Fibroblast of lung (primary cell): Measurements from ENCODE around the gene ATP6V0E1. TPM values are rescaled to one million over a fixed set of nuclear protein-coding genes. Genes with fewer than 3 reads are reported as not detected.

Experiments
- DNase-seq, 2 donors: peaks; one replicate each; pipeline versions ENCODE4 v3.0.0 to v3.0.0-alpha.2; 2010; ENCODE audit warnings: low read depth in 2 of 2
- H2AFZ ChIP-seq: 2 replicates; pipeline ENCODE4 v1.5.1; 2012; ENCODE audit warnings: low read length, control low read depth, inconsistent platforms
- H3K27ac ChIP-seq: 2 replicates; pipeline ENCODE4 v1.5.1; 2011; ENCODE audit warnings: low read length, control low read depth; ENCODE audit not compliant: insufficient read depth
- H3K27me3 ChIP-seq: 2 replicates; pipeline ENCODE4 v1.5.1; 2011; ENCODE audit warnings: mild to moderate bottlenecking, low read length; ENCODE audit not compliant: control insufficient read depth, insufficient read depth
- H3K36me3 ChIP-seq: 2 replicates; pipeline ENCODE4 v1.5.1; 2011; ENCODE audit warnings: low read length; ENCODE audit not compliant: control insufficient read depth, insufficient read depth
- H3K4me1 ChIP-seq: 2 replicates; pipeline ENCODE4 v1.5.1; 2011; ENCODE audit warnings: low read length; ENCODE audit not compliant: control insufficient read depth, insufficient read depth; ENCODE audit errors: extremely low read depth
- H3K4me2 ChIP-seq: 2 replicates; pipeline ENCODE4 v1.5.1; 2011; ENCODE audit warnings: low read length, control low read depth; ENCODE audit not compliant: insufficient read depth; ENCODE audit errors: extremely low read depth
- H3K4me3 ChIP-seq, 4 experiments: fragments of 200-600 bp in 1 of 4; sonication (generic) in 1 of 4; replicated peaks in 1 of 4; 2 replicates each; pipeline ENCODE4 v1.5.1; 2011 to 2016; ENCODE audit warnings: low read length in 4 of 4, low read depth in 3 of 4, mild to moderate bottlenecking in 3 of 4, control low read depth in 2 of 4, inconsistent platforms in 1 of 4, mixed read lengths in 1 of 4; ENCODE audit not compliant: insufficient read depth in 1 of 4; ENCODE audit errors: control extremely low read depth in 1 of 4
- H3K79me2 ChIP-seq: 2 replicates; pipeline ENCODE4 v1.5.1; 2012; ENCODE audit warnings: mild to moderate bottlenecking, low read length, inconsistent platforms; ENCODE audit not compliant: control insufficient read depth, insufficient read depth
- H3K9ac ChIP-seq: 2 replicates; pipeline ENCODE4 v1.5.1; 2011; ENCODE audit warnings: mild to moderate bottlenecking, low read length, control low read depth; ENCODE audit not compliant: insufficient read depth
- H3K9me3 ChIP-seq: 2 replicates; pipeline ENCODE4 v1.5.1; 2012; ENCODE audit warnings: low read depth, low read length; ENCODE audit not compliant: control insufficient read depth, insufficient read depth
- H4K20me1 ChIP-seq: 2 replicates; pipeline ENCODE4 v1.5.1; 2011; ENCODE audit warnings: low read length; ENCODE audit not compliant: control insufficient read depth, insufficient read depth; ENCODE audit errors: extremely low read depth
- CTCF ChIP-seq, 2 donors: IDR thresholded peaks in 1 of 2; conservative IDR thresholded peaks in 1 of 2; 1 replicate in 1 of 2; 2 replicates in 1 of 2; pipeline ENCODE4 v1.5.1; 2011 to 2012; ENCODE audit warnings: low read length in 2 of 2, control low read depth in 1 of 2, inconsistent platforms in 1 of 2, low read depth in 1 of 2, mild to moderate bottlenecking in 1 of 2
- EZH2 ChIP-seq: IDR thresholded peaks from 2 replicates; pipeline ENCODE4 v1.5.1; 2012; ENCODE audit warnings: low read length, control low read depth, mild to moderate bottlenecking; ENCODE audit errors: missing control alignments
- polyA plus RNA-seq, 2 donors: library from polyadenylated mRNA; depleted of rRNA in 1 of 2; stranded (reverse) in 1 of 2; unstranded in 1 of 2; fragments of >200 nt; gene quantifications; 2 replicates each; pipeline ENCODE4 v1.2.1, GENCODE V29; 2011 to 2012; ENCODE audit warnings: missing spikeins in 1 of 2
- total RNA-seq: library from RNA; depleted of rRNA; stranded (reverse); fragments of >200 nt; gene quantifications from 2 replicates; pipeline ENCODE4 v1.2.1, GENCODE V29; 2014

The ATP6V0E1 gene
- total and polyA plus RNA-seq, 2 donors (not counting 1 experiment from before 2014, with no cell fraction given): 377 to 635 TPM

- no peaks in the 10 kb centered on the region for H4K20me1 ChIP-seq
- H2AFZ ChIP-seq: no peak overlapping the region
- H3K9me3 ChIP-seq: no peaks in the 10 kb centered on the region
- no peaks in the 10 kb centered on the region for H3K4me1 ChIP-seq
- TF ChIP-seq EZH2: no peak
- TF ChIP-seq CTCF (conservative IDR thresholded peaks at IDR 0.05 in 1 of 2, IDR thresholded peaks at IDR 0.05 in 1 of 2; ENCODE audit: low read depth in 1 of 2, low read length in 2 of 2): no peak
- no peak overlapping the region for H3K9ac ChIP-seq
- H3K36me3 ChIP-seq: no peaks in the 10 kb centered on the region
- no peak overlapping the region for H3K4me3 ChIP-seq
- H3K4me2 ChIP-seq: no peak overlapping the region
- H3K27me3 ChIP-seq: no peaks in the 10 kb centered on the region
- no peaks in the 10 kb centered on the region for H3K79me2 ChIP-seq
- H3K27ac ChIP-seq: no peak overlapping the region
- DNase-seq: no peak
Measured at GRCh38 chr5:173078878-173079277, 95.3 kb downstream of the ATP6V0E1 start.

Other genes with a start within 250 kb of the ATP6V0E1 start
- 56.5 and 148 TPM in 2 replicates for gene DUSP1, start 212.6 kb upstream of the ATP6V0E1 start, total RNA-seq
- 121 and 291 TPM in 2 replicates for gene DUSP1, start 212.6 kb upstream of the ATP6V0E1 start, polyA plus RNA-seq
- gene ERGIC1, start 149.5 kb upstream of the ATP6V0E1 start, total RNA-seq: 70.9 and 113 TPM in 2 replicates
- gene ERGIC1, start 149.5 kb upstream of the ATP6V0E1 start, polyA plus RNA-seq: 168 and 171 TPM in 2 replicates
- 47.1 and 50.1 TPM in 2 replicates for gene RPL26L1, start 24.3 kb upstream of the ATP6V0E1 start, total RNA-seq
- gene RPL26L1, start 24.3 kb upstream of the ATP6V0E1 start, polyA plus RNA-seq: 98.1 and 144 TPM in 2 replicates
- 25.2 and 38.8 TPM in 2 replicates for gene CREBRF, start 72.6 kb downstream of the ATP6V0E1 start, total RNA-seq
- gene CREBRF, start 72.6 kb downstream of the ATP6V0E1 start, polyA plus RNA-seq: 9.1 and 14.4 TPM in 2 replicates
- gene BNIP1, start 160.8 kb downstream of the ATP6V0E1 start, total RNA-seq: 17.5 and 23.9 TPM in 2 replicates
- 23.0 and 23.5 TPM in 2 replicates for gene BNIP1, start 160.8 kb downstream of the ATP6V0E1 start, polyA plus RNA-seq